HL-60/S4 treated with phorbol 12-myristate 13-acetate at 8.2 ng/mL for 4 days and 3 days (cell line): ENCODE data around the gene CENPB.
"Not testable (repeated sequence)": the region's sequence is repeated elsewhere in the genome, so short reads cannot be mapped to it uniquely, and the experiment has no call there.

ENCODE experiments used
- in situ Hi-C: fragments of 300-500 bp; cut with MboI; formaldehyde crosslinking; loops from 2 replicates; pipeline ENCODE4 v1.15.0; 2022; ENCODE audit warnings: low sequenced_read_pairs

Gene CENPB

GRCh38 chr20:3794168-3794567, 7.6 kb upstream of the CENPB start:
- in situ Hi-C loops: not testable (repeated sequence)

- in situ Hi-C loops: not testable (repeated sequence)
These were observed 2.7 kb upstream of the CENPB start for GRCh38 chr20:3789201-3789600.

- in situ Hi-C loops: no loop called here
These were observed 2.2 kb upstream of the CENPB start for GRCh38 chr20:3788685-3789155.

GRCh38 chr20:3787324-3788014, 929 bp upstream of the CENPB start:
- in situ Hi-C loops: no loop called here

- in situ Hi-C loops: no loop called here
These were observed 435 bp downstream of the CENPB start for GRCh38 chr20:3786126-3786484.

GRCh38 chr20:3785240-3786125, 1.1 kb downstream of the CENPB start:
- in situ Hi-C loops: no loop called here

- in situ Hi-C loops: no loop called here
These were observed 1.7 kb downstream of the CENPB start for GRCh38 chr20:3784863-3785239.

GRCh38 chr20:3784216-3784853, 2.2 kb downstream of the CENPB start:
- in situ Hi-C loops: no loop called here

GRCh38 chr20:3783511-3784195, 2.9 kb downstream of the CENPB start:
- in situ Hi-C loops: no loop called here

- in situ Hi-C loops: no loop called here
These were observed 3.5 kb downstream of the CENPB start for GRCh38 chr20:3783068-3783489.

- in situ Hi-C loops: no loop called here
These were observed 3.9 kb downstream of the CENPB start for GRCh38 chr20:3782597-3782996.

- in situ Hi-C loops: no loop called here
These were observed 5.2 kb downstream of the CENPB start, which contains the start of gene SPEF1 for GRCh38 chr20:3781153-3781910. TSS of gene SPEF1 (minus strand) at chr20:3781448. CDS start at chr20:3781287, 161 bp downstream.

- in situ Hi-C loops: no loop called here
These were observed 7.6 kb downstream of the CENPB start for GRCh38 chr20:3778976-3779375.

GRCh38 chr20:3777716-3778629, 8.6 kb downstream of the CENPB start:
- in situ Hi-C loops: no loop called here

GRCh38 chr20:3777381-3777715, 9.2 kb downstream of the CENPB start:
- in situ Hi-C loops: no loop called here

- in situ Hi-C loops: no loop called here
These were observed 11.0 kb downstream of the CENPB start for GRCh38 chr20:3775457-3776108.

- in situ Hi-C loops: no loop called here
These were observed 14.9 kb downstream of the CENPB start for GRCh38 chr20:3771552-3772058.

- in situ Hi-C loops: no loop called here
These were observed 18.0 kb downstream of the CENPB start for GRCh38 chr20:3768342-3769130.
